NCI-H82 (cell line): ENCODE results near the gene PTS.

Source experiments
- DNase-seq: peaks from one replicate; lab custom pipeline; 2025; lab: John Stamatoyannopoulos, UW

The PTS gene

DNA sequence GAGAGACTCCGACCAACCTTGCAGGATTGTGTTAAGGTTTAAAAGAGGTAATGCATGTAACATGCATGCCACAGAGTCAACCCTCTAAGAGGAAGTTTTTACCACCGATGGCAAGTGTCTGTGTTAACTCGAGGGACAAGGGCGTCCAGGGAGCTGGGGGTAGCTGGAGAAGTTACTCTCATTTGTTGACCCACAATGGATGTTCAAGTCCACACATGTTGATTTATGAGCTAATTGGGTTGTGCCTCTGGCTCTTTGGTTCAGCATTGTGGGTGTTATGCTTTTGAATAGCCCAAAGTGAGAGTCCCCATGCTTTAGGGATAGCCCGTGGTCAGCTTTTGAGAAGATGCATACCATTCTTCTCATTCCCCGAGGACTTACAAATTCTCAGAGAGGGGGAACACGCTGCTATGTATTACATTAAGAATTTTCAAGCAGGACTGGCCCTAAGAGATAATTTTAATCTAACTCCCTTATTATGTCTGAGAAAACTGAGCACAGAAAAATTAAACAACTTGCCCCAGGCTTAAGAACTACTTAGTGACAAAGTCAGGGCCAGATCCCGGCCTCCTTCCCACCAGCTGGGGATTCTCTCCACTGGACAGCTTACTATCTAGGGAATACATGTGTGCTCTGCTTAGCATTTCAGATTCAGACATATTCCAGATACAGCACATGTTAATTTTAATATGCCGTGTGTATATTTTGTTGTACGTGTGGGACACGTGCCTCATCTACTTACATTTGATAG lies 39.6 kb downstream of the PTS start:
- DNase-seq, result no peak

DNA sequence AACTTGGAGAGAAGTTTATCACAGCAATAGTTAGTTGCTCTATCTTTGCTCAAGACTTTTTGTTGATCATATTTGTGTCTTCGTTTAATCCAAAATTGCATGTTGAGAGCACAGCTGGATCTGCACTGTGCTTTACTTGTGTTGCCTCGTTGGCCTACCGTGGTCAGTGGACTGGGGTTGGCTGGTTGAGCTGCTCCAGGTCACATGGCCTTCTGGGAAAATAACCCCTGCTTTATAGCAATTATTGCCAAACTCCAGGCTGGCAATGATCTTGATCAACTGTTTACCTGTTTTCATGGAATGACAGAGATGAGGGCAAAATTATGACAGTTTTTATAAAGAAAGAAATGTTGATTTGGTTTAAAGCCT lies 40.2 kb downstream of the PTS start:
- DNase-seq, result no peak

DNA sequence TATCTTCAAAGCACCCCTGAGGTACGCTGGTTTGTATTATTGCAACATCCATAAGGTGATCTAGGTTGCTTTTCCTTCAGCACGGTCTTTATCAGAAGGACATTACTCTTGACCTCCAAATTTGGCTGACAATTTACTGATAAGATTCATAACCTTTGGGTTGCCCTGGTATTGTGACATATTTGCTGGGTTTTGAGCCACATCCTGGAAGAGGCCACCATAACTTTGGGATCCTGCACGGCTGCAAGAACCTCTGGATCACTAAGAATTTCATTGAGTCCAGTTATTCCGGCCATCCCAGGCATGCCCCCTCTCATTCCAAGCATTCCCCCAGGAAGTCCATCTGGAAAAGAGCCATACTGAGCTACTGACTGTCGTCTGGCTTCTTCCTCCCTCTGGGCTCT lies 41.0 kb downstream of the PTS start:
- DNase-seq, result no peak

DNA sequence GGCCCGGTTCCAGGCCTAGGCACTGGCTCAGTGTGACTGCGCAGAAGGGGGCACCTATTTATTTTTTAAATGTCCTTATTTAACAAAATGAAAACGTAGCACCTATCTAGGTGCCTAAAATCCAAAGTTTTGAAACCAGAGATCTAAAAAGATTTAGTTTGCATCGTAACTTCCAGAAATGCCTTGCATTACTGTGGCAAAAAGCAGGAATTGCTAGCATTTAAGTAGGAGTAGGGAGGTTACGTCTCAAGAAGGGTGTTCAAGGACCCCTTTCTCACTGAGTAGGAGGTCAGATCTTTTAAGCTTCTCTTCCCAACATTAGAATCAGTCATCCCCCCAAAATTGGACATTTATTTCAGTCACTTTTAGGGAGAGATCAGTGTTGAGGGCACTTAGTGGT lies 42.2 kb downstream of the PTS start:
- DNase-seq, result no peak

DNA sequence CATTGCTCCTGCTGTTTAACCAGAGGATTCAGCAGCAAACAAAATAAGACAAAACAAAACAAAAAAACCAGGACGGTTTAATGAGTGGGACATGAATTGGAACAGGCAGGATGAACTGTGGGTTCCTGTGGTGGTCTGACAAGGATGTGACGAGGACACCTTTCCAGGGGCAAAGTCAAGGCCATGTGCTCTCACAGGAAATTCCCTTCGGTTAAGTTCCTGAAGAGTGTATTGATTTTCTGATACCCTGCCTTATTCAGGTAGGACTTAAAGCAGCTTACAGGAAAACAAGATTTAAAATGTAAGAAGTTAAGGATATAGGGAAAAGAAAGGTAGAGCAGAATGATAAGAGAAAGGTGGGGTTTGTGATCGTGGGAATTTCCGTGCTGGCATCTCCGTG lies 42.9 kb downstream of the PTS start:
- no peak for DNase-seq

DNA sequence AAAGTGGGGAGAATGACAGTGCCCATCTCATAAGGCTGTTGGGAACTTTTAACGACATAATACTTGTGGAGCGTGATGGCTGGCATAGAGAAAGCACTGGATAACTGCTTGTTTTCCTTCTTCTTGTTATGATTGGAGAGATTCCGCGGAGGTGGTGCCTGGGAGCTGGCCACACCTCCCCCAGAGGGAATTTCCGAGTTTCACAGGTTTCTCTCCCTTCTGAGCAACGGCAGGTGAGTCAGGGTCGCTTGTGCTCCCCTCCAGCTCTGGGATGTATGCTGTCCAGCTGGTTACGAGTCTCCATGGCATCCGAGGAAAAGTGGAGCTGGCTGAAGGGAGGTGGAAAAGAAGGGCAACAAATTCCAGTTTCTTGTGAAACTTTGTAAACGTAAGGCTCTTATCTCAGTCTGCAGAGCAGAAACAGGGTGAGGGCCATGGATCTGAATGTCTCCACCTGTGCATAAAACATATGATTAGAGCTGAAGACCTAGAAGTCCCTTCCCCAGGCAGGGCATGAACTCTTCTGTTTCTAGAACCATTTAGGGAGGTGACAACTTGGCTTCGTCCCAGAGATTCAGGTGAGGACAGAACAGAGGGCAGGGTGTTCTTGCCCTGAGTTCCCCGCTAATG lies 44.4 kb downstream of the PTS start:
- no peak for DNase-seq

DNA sequence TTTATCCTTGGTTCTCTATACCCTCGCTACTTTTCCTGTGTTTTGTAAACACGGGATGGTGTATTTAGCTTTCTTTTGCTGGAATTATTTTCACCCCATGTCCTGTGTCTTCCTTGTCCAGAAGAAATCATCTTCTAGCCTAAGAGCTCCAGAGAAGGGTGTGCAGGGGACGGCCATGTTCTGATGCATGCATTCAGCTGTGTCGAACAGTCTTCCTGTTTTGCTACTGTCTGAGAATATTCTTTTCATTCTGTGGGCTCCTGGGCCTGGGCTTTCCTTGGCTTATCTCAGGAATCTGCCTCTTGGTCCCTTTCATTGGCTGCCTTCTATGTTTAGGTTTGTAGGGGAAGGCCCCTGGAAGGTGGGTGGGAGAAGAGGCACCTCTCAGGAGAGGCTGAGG lies 45.0 kb downstream of the PTS start:
- no peak for DNase-seq

DNA sequence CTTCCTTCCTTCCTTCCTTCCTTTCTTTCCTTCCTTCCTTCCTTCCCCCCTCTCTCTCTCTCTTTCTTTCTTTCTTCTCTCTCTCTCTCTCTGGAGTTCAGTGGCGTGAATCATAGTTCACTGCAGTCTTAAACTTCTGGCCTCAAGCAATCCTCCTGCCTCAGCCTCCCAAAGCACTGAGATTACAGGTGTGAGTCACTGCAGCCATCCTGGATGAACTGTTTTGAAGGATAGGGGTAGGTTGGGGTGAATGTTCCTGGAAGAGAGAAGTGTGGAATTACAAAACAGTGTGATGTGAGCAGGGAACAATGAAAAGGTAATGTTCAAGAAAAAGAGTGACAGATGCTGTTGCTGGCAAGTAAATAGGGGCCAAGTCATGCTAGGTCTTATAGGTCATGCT lies 46.8 kb downstream of the PTS start:
- no peak for DNase-seq

DNA sequence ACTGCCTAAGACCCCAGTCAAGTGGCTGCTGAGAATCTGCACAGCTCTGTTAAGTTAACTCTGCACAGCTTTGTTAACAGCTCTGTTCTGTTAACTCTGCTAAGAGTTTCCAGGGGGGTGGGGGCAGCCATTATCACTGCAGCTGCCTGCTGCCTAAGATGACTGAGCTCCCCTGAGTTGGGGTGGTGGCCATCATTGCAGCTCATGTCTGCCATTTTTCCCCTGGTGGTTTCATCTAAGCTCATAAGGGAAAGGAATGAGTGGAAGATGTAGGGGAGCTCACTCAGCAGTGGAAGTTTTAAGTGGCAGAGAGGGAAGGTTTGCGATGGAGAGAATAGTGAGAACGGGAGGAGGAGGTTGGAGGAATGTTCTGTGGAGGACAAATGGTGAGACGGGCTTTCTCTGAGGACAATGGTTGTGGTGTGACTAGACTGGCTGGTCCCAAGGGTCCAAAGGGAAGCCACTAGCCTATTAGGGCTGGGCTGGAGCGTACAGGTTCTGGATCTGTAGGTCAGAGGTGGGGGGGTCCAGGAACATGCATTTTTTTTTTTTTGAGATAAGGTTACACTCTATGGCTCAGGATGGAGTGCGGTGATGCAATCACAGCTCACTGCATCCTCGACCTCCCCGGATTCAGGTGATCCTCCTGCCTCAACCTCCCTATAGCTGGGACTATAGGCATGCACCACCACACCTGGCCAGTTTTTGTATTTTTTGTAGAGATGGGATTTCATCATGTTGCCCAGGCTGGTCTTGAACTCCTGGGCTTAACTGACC lies 48.0 kb downstream of the PTS start:
- DNase-seq, result no peak

DNA sequence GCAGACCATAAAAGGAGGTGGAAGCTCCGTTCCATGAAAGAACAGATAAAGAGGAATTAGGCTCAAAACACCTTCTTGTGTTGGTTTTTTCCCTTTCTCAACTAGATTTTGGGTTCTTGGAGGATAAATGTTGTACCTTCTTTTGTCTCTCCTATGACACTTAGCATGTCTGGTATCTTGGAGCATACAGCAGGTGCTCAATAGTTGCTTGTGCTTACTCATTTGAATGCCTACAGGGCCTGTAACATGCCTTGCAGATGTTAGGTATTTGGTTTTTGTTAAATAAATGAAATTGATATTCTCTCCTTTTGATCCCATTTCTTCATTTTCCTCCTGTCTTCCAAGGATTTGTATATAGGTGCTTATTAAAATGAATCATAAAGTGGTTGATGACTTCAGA lies 50.8 kb downstream of the PTS start:
- no peak for DNase-seq

DNA sequence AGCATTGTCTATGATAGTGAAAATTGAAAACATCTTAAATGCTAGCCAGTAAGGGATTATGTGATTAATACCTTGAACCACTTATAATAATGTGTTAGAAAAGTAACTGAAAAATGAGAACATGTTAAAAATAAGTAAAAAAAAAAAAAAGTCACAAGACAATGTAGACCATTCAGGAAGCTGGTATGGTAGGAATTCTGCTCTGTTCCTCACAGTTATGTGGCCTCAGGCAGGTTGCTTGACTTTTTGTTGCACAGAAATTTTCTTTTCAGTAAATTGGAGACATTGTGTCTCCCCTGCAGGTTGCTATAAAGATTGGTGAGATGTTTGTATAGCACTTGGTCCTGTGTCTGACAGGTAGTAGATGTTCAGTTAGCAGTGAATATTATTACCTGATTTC lies 51.7 kb downstream of the PTS start:
- DNase-seq, result no peak

DNA sequence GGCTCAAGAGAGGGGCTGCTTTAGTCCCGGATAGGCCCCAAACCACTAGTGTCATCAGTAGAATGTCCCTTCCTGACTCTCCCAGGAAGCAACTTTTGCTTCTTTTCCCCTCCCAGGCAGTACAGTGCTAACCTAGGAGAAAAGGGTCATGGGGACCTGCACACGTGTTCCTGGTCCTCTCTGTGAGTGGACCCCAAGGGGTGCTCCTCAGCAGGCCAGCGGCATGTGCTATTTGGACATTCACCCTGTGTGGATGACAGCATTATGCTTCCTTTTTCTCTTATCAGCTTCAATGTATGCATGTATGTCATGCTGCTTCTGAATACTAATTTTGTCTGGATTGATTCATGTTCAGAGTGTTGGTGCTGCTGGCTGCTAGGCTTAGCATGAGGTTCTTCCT lies 52.6 kb downstream of the PTS start:
- DNase-seq, result no peak

DNA sequence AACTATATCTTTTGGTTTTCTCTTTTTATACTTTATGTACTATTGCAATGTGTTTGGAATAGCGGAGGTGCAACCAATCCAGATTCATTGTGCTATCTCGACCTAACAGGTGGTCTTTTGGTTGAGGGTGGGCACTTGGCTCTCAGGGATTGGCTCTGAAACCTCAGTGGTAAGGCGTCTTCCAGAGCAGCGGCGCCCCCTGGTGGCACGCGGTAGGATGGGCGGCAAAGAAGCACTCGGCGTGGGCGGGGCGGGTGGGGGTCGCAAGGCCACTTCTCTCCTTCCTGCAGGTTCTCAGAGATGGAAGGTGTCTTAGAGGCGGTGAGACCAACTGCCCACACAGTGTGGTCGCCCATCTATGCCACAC lies 53.7 kb downstream of the PTS start:
- DNase-seq, result peak; percentile 79

DNA sequence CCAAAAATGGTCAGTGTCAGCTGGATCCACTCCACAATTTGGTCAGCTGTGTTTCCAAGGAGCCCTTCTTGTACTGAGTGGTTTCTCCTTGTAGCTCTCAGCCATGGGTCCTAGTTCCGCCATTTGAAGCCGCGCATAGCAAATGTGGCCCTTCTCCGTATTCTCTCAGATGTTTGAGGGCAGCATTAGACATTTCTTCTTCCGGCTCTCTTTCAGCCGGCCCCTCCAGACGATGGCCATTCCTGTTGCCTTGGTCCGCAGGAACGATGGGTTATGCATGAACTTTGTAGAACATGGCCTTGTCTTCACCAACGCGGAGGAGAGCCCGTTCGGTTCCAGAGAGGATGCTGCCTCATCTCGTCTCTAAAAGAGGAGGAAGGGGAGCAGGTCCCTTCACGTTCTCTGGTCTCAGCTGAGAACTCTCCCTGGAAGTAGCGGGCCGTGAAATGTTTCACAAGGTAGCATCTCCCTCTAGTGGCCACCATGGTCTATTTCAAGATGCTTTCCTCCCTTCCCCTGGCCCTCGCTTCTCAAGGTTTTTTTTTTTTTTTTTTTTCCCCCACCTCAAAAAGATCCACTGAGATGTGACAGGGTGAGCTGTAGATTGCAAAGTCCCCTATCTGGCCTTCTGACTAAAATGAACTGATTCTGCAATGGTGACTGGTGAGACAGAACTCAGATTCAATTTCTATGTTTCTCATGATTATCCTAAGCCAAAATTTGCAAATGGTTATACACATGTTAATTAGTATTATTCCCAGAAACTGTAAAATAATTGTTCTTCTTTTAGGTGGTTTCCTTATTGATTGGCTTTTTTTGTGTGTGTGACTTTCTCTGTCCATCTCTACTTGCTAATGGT lies 54.3 kb downstream of the PTS start:
- DNase-seq, result peak; percentile 91

DNA sequence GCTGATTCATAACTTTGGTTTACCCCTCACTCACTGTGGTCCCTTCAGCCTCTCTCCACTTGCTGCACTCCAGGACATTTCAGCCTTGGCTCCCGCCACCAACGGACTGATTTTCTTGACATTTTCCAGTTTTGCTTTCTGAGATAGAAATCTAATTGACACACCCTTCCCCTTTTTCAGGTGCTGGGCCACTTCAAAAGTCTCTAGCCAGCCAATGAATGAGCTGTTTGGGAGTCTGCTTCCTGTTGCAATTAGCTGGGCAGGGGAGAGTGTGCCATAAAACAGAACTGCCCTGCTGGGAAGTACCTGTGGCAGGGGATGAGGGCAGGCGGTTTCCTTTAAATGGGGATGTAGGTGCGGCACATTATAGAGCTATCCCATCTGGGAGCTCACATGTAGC lies 55.5 kb downstream of the PTS start:
- DNase-seq, result no peak
